ENCODE data around the gene CHD3.

The CHD3 gene

GRCh38 chr17:7903154-7904103 is 14.8 kb downstream of the CHD3 start:
- no peak for DNase-seq

GRCh38 chr17:7909089-7909488 is 20.5 kb downstream of the CHD3 start:
- DNase-seq = no peak

GRCh38 chr17:7910281-7910680 is 21.7 kb downstream of the CHD3 start:
- DNase-seq = no peak

DNA sequence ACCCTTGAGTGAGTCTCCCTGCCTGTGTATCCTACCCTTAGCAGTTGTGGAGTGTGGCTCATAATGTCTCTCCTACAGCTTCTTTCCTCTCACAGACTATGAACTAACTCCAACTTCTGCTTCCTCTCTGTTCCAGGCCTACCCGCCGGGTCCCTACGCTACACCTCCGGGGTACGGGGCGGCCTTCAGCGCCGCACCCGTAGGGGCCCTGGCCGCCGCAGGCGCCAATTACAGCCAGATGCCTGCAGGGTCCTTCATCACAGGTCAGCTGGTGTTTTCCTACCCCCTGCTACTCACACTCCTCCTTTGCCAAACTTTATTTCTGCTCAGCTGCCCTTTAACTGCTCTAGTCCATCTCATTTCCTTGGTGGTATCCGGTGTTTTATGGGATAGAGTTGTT is 22.1 kb downstream of the CHD3 start:
- no peak for DNase-seq

DNA sequence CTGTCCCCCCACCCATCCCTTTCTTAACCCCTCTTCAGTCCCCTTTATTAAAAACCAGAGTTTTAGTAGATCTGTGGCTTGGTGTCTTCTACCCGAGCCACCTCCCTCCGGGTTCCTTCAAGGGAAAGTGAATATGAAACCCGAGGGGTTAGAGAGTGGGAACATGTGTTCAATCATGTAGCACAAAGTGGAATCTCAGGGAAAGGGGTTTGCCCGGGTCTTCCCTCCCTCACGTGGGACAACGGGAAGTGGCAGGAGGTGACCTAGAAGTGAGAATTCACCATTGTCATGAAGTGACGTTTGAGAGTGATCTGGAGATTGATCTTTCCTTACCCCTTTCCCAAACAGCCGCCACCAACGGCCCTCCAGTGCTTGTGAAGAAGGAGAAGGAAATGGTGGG is 22.5 kb downstream of the CHD3 start:
- no peak for DNase-seq

GRCh38 chr17:7912927-7913524 is 24.4 kb downstream of the CHD3 start:
- DNase-seq = peak; percentile 28

DNA sequence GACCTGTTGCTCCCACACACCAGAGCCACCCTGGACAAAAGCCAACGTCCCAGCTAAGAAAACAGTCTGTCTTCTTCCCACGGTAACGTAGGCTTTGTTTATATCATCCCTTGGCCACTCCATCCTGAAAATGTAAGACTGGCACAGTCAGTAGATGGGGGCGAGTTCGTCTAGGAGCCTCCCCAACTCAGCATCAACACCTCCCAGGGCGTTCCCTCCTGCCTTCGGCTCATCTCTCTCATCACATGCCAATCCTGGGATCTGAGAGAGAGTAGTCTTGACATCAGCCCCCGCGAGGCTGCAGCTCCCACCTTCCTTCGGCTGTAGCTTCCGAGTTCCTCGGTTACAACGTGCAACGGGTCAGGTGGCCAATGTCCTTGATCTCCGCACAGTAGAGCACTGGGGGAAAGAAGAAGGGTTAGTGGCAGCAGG is 26.6 kb downstream of the CHD3 start:
- DNase-seq = no peak

- peak; percentile 96 for DNase-seq
These were observed 27.2 kb downstream of the CHD3 start, which contains the start of gene RNF227 for GRCh38 chr17:7915611-7916384. Gene RNF227 (minus strand): TSS chr17:7916289. CDS start chr17:7916195, 94 bp downstream.

DNA sequence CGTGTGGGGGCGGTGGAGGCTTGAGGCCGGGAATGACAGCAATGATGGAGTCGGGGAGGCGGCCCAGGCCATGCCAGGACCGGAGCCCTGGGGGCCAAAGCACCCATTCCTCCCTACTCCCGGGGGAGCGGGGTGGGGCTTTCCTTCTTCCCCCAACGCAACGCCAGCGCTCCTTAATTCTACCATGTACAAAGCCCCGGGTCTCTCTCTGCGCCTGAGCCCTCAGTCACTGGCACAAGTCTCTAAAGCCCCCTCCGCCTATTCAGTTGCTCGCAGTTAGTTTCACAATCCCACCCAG is 27.7 kb downstream of the CHD3 start:
- peak; percentile 32 for DNase-seq

DNA sequence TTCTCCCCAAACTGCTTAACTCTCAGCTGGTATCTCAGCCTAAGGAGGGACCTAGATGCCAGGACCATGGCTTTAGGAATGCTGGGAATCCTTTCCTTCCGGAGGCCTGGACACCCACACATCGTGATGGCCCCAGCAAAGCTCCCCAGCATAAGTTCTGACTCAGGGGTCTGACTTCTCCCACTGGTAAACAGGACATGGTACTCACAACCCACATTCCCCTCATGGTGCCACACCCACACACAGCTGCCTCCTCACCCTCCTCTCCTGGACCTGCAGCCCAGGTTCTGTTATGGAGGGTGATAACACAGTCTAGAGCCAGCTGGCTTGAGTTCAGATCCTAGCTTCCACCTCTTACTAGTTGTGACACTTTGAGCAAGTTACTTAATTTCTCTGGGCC is 28.2 kb downstream of the CHD3 start:
- no peak for DNase-seq

DNA sequence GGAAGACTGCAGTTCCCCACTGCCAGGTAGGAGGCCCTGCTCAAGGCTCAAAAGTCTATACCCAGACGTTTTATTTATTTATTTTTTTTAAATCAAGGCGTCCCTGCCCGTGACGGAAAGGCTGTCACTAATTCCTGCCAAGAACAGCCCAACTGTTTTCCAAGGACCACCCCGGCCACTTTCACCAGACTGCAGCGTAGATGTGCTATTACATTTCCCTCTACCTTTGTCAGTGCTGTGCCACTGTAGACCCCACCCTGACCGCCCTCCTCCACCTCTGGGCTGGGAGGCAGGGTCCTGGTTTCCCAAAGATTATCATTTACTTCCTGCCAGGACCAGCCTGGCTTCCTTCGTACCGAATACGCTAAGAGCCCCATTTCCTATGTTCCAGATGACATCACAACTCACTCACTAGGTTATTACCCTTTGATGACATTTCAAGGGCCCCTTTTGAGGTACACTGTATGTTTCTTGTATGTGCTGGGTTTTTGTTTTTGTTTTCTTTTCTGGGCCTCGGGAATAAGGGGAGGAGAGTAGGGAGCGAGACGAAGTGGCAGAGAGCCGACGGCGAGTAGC is 33.8 kb downstream of the CHD3 start:
- DNase-seq = no peak

DNA sequence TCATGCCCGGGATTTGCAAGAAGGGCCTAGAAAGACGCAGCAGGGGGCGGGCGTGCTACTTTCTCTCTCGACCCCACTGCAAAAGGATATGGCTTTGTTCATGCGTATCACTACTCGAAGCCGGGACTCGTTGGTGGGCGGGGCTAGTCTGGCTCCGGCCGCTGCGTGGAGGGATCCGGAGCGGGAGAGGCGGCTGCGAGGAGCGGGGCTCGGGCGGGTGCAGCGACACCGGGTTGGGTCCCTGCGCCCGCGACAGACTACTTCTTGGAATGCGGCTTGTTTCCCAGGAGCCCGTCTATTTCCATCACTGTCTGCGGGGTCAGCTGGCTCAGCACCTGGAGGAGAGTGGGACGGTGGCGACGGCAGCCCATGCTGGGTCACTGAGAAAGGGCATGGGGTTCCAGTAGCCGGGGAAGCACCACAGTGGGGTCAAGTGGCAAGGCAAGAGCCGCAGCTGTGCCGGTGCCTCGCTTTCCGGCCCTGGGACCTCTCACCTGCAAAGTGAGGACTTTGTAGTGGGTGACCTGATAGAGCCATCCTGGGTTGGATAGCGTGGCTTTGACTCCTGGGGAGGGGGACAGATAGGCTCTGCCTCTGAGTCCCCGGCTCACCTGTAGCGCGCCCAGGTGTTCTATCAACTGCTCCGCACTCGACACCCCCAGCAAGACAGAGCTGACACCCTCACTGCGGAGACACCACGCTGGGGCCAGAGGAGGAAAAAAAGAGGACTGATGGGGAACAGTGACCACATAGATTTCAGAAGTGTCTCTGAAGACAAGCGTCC is 34.4 kb downstream of the CHD3 start:
- DNase-seq = no peak

GRCh38 chr17:7927596-7927995 is 39.0 kb downstream of the CHD3 start:
- DNase-seq = no peak

- DNase-seq = peak; percentile 69
These were observed 40.8 kb downstream of the CHD3 start, which contains the start of gene KCNAB3 for GRCh38 chr17:7929158-7930023. Gene KCNAB3 (minus strand): TSS chr17:7929856. CDS start chr17:7929435, 421 bp downstream.

DNA sequence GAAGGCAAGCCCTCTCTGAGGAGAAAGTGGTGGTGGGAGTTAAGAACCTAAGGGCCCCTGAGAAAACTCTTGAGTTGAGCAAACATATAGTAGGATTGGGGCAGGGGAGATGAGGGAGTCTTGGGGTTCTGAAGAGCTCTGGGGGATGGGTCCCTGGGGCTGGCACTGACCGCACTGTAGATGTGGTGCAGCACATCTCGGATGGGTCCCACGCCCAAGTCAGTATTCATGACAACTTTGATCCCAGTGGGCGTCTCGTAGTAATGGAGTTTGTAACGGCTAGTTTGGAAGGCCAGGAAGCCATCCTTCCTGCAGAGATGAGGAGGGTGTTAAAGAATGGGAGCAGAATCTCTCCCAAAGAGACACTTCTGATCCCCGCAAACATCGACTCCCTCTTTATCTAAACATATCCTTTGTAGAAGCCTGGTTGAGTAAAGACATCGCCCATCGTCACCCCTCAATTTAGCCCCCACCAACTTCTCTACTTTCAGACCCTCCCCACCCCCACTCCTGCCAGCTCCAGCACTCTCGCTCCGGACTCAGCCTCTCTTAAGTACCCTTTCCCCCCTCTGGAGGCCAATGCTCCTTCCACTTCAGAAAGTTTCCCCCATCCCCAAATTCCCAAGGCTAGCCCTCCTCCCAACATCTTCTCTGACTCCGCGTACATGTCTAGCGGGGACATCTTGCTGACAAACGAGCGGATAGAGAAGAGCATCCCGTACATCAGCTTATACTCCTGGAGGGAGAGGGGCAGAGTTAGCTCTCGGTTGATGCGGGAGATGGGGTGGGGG is 42.4 kb downstream of the CHD3 start:
- no peak for DNase-seq

DNA sequence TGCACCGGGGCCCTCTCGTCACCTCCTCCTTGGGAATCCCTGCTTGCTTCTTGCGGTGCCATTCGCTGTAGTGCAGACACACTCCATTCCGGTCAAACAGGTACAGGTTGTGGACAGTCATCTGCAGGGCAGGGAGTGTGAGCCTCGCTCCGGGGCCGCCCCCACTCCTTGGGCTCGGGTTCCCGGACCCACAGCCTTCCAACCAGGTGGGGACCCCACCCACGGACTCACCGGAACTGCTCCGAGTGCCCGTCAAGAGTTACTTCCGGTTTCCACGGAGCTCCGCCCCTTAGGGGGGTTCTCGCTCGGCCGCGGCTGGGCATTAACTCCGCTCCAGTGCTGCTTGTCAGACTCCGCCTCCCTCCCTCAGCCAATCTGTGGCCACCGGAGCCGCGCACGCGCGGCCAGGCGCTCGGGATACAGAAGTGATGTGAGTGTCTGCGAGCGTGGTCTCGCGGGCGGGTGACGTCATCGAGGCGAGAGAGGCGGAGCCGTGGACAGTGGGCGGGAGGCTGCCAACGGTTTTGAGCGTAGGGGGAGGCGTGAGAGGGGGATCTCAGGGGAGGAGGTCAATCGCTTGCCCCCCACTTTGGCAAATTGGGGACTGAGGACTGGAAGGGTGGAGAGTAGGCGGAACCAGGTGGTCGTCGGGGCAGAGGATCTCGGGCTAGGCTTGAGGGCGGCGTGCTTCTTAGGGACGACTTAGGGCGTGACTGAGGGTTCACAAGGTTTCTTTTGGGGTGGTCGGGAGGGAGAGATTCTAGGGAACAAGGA is 43.3 kb downstream of the CHD3 start, which contains the start of the genes CNTROB and TRAPPC1:
TSS of gene CNTROB (plus strand) at position 498 of the 774 bp plus-strand sequence. CDS start 874 bp downstream, outside the sequence.
TSS of gene TRAPPC1 (minus strand) at position 238 of the 774 bp plus-strand sequence. CDS start at position 121, 117 bp downstream.
- DNase-seq = peak; percentile 96

- DNase-seq = no peak
These were observed 43.9 kb downstream of the CHD3 start for GRCh38 chr17:7932483-7932891.

DNA sequence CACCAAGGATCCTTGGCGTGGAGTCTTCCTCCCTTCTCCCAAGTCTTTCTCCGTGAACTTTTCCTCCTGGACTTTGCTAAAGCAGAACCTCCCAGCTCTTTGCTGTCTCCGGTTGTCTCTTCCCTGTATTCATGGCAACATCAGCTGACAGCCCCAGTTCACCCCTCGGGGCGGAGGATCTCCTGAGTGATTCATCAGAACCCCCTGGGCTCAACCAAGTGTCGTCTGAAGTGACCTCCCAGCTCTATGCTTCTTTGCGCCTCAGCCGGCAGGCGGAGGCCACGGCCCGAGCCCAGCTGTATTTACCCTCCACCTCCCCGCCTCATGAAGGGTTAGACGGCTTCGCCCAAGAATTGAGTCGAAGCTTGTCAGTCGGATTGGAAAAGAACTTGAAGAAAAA is 44.4 kb downstream of the CHD3 start:
- DNase-seq = peak; percentile 5

DNA sequence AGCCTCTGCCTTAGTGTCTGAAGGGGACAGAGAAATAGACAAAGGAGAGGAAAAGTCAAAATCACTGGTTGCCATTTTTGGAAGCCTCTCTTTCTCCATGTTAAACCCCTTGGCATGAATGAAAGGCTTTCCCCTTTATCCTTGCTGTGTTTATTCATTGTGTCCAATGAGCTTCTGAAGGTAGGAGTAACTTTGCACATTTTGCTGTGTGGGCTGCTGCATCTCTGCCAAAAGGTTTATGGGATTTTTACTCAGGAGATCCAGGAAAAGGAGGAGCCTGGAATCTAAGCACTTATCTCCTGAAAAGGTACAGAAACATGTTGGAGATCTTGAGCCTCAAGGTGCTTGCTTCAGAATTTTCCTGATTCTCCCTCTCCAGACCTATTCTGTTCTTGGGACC is 47.3 kb downstream of the CHD3 start:
- no peak for DNase-seq

Data from NCI-H1092 treated with DMSO at 0.1 percent for 48 hours (cell line).